NCI-H2196 (cell line): ENCODE measurements around the gene GLCCI1.
"Not testable (repeated sequence)": the region's sequence is repeated elsewhere in the genome, so short reads cannot be mapped to it uniquely, and the experiment has no call there.

Experiments used
- DNase-seq: peaks from one replicate; lab custom pipeline; 2025; ENCODE audit not compliant: unreplicated experiment; lab: John Stamatoyannopoulos, UW

GLCCI1 gene

DNA sequence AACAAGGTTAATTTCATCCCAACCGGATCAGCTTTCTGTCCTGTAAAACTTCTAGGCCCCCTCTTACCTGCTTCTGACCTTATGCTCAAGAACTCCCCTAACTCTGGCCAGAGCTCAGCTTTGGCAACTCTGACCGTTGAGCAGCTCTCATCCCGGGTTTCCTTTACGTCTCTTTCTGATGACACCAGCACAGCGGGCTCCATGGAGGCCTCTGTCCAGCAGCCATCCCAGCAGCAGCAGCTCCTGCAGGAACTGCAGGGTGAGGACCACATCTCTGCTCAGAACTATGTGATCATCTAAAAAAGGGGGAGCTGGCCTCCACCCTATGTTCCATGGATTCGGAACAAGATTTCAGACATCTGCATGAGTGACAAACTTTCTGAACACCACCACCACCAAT is 117.6 kb downstream of the GLCCI1 start:
- DNase-seq: no peak

GRCh38 chr7:8089036-8089780 is 120.6 kb downstream of the GLCCI1 start:
- DNase-seq: no peak

GRCh38 chr7:8092140-8092539 is 123.5 kb downstream of the GLCCI1 start:
- no peak for DNase-seq

- DNase-seq: no peak
Observed at GRCh38 chr7:8094164-8095140, 125.9 kb downstream of the GLCCI1 start.

DNA sequence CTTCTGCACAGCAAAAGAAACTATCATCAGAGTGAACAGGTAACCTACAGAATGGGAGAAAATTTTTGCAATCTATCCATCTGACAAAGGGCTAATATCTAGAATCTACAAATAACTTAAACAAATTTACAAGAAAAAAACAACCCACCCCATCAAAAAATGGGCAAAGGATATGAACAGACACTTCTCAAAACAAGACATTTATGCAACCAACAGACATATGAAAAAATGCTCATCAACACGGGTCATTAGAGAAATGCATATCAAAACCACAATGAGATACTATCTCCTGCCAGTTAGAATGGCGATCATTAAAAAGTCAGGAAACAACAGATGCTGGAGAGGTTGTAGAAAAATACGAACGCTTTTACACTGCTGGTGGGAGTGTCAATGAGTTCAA is 132.7 kb downstream of the GLCCI1 start:
- not testable (repeated sequence) for DNase-seq

DNA sequence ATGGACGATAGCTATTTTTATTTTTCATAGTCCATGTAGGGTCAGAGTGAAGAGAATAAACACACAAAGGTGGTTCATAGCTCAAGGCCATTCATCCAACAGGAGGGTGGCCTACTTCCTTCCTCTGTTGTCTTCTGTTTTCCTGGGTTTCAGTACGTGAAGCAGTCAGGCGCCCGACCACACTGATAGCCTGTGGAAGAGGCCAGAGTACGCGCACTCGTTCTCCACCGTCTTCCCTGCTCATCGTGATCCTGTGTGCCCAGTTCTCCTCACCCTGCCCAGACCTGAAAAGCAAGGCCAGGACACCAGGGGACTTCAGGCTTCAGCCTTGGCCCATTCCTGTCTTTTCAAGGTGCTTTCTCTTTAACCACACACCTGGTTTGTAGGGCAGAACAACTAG is 134.7 kb downstream of the GLCCI1 start:
- DNase-seq: no peak

DNA sequence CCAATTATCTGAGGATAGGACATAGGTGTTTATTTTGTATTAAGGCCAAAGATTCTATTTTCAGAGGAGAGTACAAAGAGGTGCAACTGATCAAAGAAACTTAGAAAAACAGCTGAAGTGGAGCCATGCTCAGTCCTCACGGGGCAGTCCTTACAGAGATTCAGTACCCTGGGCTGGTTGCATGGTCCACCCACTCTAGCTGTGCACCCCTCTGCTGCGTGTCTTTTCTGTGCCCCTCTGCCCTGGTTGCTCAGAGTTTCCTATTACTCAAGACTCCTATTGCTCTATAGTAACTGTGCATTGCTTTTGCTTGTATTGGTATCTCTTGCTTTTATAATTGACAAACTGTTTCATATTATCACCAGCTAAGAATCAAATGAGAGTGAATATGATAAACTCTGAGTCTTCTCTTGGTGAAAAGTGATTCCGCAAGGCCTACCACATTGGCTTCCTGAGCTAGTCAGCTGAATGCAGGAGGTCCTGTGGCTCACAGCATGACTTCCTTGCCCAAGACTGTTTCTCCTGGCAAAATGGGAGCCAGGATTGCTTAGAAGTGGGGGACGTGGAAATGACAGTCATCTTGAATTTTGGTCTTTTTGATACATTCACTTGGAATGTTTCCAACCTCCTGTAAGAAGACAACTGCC is 137.0 kb downstream of the GLCCI1 start:
- no peak for DNase-seq

DNA sequence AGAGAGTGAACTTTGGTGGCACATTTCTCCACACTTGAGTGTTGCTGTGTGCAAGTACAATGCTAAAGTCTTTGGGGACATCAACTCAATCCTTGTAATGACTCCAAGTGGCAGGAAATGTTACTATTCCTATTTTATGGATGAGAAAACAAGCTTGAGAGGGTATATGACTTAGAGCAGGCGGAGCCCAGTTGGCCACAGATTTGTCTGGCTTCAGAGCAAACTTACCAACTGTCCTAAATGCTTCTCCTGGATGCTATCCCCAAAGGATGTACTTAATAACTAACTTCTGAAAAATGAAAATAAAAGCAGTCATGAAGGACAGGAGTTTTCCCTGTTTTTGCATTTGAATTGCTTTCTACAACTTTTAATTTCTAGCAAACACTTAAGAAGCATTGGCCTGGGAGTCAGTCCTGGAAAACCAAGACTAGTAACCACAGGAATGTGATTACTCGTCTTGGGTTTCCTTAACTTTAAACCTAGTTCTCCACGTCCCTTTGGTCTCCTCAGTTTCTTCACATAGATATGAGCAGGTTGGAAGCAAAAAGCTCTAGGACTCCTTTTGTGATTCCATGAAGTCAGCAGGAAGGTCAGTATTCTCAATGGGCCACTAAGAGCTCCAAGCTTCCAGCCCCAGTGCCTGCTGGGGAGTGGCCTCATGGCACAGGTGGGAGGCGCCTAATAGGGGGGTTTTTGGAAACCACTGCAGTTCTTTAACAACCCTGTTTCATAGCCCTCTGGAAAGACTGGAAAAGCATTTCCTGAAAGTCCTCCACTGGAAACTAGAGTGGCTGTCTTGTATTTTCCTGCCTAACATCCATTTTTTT is 140.8 kb downstream of the GLCCI1 start:
- no peak for DNase-seq

DNA sequence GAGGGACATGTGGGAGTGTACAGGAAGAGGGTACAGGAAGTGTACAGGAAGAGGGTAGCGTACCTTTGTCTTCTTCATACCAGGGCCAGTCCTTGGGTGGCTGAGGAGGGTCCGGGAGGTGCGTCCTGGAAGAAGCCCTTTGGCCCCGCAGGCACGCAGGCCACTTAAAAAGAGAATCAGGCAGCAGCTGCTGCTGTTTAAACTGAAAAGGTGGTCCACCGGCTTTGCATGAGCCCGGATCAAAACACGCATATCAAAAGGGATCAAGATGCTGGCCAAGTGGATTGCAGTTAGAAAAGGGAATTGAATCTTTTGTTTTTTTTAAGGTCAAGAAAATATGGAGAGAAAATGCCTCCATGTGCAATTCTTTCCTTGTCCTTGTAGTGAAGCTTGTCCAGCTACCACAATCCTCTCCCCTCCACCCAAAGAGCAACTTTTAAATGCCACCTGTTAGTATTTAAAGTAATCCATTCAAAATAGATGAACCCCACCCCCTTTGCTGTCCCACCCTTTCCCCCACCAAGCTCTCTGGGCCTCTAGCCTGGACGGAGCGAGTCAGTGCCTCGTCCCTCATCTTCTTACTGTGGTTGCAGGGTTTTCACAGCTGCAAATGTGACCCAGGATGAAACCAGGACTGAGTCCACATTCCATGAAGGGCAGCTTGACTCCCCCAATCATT is 142.8 kb downstream of the GLCCI1 start:
- DNase-seq: no peak

GRCh38 chr7:8112685-8113084 is 144.1 kb downstream of the GLCCI1 start:
- DNase-seq: no peak

DNA sequence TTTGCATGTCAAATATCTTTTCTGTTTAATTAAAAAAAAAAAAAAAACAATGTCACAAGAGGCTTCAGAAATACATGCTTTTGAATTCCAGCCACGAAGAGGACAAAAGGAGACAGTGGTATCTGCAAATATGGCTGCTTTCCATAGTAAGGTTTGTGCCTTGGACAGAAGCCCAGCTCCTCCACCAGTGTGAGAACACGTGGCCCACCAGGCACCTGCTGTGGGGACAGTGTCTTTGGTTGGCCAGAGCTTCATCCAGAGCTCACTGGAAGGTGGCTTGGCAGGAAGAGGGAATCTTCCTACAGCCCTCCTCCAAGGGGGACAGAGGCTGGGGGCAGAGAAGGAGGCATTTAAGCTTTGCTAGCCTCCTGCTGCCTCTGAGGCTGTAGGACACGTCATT is 144.6 kb downstream of the GLCCI1 start:
- peak; percentile 37 for DNase-seq

GRCh38 chr7:8114175-8114574 is 145.6 kb downstream of the GLCCI1 start:
- DNase-seq: no peak

DNA sequence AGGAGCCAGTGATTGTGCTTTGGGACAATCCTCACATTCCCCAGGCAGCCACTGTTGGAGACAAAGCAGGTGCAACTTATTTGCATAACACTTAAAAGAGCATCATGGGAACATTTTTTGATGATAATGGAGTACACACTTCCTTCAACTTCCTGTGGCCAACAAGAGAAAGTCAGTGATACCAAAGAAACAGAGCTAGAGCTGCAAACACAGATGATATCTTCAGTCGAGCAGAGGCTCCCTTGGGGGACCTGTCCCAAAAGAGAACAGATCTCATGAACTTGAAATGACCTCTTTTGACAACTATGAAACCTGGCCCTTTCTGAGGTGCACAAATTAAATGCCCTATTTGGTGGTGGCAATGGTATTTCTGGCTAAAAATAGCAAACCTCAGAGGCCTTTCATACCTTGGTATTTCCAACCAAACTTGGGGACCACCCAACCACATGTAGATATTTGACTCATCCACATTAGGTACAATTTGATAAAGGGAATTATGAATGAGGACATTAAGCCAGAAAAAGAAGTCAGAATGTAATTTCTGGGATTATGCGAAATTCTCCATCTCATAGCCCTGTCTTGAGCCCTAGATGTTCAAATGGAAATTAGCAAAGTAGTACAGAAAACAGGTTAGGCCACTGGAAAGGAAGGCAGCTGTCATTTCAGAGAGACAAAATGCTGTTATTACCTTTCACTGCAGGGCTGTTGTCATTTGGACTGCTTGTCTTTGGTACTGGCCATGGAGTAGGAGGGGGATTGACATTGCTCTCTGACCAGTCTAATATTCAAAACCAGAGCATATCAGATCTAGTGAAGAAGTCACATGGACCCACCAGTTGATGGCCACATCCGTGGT is 147.2 kb downstream of the GLCCI1 start:
- DNase-seq: no peak

DNA sequence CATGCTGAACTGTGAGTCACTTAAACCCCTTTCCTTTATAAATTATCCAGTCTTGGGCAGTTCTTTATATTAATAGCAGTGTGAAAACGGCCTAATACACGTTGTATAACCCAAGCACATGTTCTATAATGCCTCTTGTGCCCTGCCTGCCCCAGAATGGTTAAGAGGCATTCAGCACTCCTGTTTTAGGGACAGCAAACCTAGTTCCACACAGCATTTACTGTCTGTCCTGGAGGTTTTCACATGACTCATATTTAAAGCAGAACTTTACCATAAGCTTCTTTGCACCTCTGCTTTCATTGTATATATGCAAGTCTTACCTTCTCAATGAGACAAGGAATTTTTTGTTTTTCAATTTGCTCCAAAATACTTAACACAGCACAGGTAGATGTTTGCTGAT is 148.6 kb downstream of the GLCCI1 start:
- DNase-seq: no peak

DNA sequence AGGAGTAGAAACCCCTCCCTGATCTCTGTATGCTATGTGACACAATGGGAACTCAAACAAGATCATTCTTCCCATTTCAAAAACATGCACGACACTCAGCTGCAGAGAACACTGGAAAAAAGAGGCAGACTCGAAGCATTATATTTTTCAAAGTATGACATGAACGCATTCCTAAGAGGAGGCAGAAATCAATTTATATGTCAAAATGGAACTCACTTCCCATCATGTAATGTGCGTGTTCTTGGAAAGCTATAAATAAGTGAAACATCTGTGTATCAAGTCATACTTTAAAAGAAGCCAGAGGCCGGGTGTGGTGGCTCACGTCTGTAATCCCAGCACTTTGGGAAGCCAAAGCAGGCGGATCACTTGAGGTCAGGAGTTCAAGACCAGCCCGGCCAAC is 150.7 kb downstream of the GLCCI1 start:
- no peak for DNase-seq

GRCh38 chr7:8120390-8121058 is 151.9 kb downstream of the GLCCI1 start:
- DNase-seq: no peak

DNA sequence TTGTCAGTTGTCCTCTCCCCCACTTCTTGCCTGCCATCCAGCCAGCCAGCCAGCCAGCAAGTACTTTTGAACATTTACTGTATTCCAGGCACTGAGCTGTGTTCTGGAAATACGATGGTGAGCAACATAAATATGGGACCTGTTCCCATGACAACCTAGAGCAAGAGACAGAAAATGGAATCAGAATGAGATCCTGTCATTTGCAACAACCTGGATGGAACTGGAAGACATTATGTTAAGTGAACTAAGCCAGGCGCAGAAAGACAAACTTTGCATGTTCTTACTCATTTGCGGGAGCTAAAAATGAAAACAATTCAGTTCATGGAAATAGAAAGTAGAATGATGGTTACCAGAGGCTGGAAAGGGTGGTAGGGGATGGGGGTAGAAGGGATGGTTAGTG is 152.6 kb downstream of the GLCCI1 start:
- DNase-seq: no peak

DNA sequence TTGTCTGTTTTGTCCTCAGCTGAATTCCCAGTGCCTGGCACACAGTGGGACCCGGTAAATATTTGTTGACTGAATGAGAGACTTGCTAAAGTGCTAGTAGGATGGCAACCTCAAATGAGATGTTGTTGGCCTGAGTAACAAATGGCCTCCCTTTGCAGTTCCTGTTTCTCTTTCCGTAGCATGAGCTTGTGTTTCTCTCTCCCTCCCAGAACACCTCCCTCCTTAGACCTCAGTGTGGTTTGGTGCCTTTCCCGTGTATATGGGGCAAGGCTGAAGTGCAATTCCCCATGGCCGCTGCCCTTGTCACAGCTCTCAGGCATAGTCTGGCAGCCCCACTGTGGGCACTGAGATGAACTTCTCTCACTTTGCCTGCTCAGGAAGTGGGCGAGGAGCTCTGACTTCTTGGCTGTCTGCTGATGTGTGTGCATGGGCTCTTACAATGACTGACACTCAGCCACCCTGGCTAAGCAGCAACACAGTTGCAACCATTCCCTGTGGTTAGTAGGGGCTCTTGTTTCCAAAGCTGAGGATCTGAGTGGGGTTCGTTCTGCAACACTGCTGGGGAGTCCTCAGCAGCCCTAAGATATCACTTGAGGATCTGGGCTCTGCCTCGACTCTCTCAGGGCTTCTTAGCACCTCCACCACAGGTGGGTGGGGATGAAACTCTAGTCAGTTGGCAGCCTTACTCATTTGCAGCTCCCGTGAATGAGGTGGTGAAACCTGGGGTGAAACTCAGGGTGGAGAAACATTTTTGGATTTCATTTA is 157.3 kb downstream of the GLCCI1 start:
- no peak for DNase-seq
